GM10248 (cell line): ENCODE data around the gene ISG15.

Experiments
- CTCF ChIA-PET: fragments of 300-600 bp; sonication (Branson Sonifier 250); formaldehyde crosslinking; extraction: SDS; loops from one replicate; lab custom pipeline; 2021; ENCODE audit warnings: antibody characterized with exemption; lab: Yijun Ruan, JAX
- POLR2A ChIA-PET: fragments of 350-650 bp; sonication (Branson Sonifier 250); formaldehyde crosslinking; extraction: SDS; loops from one replicate; lab custom pipeline; 2020; ENCODE audit warnings: antibody characterized with exemption; lab: Yijun Ruan, JAX
- DNase-seq: peaks from one replicate; pipeline ENCODE4 v3.0.0; 2012; ENCODE audit errors: extremely low spot score
- TF ChIP-seq, protein P1 (sequence below): IDR thresholded peaks from 2 replicates; pipeline ENCODE4 v1.5.1; 2012; ENCODE audit warnings: mild to moderate bottlenecking, low read depth; ENCODE audit errors: extremely low read depth, missing control alignments, control extremely low read depth

The ISG15 gene

GRCh38 chr1:1050577-1051052 lies 37.3 kb downstream of the ISG15 start:
- peak; percentile 71 for DNase-seq
- ChIA-PET POLR2A (no interaction called here), CTCF (interaction anchor here (1.2 to 1.4 kb wide), 2 partner anchors 10 to 13 kb away, joined by 3 to 6 read pairs; no protein-coding TSS in a partner anchor)
- TF ChIP-seq, protein P1, sequence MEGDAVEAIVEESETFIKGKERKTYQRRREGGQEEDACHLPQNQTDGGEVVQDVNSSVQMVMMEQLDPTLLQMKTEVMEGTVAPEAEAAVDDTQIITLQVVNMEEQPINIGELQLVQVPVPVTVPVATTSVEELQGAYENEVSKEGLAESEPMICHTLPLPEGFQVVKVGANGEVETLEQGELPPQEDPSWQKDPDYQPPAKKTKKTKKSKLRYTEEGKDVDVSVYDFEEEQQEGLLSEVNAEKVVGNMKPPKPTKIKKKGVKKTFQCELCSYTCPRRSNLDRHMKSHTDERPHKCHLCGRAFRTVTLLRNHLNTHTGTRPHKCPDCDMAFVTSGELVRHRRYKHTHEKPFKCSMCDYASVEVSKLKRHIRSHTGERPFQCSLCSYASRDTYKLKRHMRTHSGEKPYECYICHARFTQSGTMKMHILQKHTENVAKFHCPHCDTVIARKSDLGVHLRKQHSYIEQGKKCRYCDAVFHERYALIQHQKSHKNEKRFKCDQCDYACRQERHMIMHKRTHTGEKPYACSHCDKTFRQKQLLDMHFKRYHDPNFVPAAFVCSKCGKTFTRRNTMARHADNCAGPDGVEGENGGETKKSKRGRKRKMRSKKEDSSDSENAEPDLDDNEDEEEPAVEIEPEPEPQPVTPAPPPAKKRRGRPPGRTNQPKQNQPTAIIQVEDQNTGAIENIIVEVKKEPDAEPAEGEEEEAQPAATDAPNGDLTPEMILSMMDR, result no peak

- TF ChIP-seq, protein P1, result no peak
- ChIA-PET POLR2A (no interaction called here), CTCF (interaction anchor here (1.2 to 1.4 kb wide), 2 partner anchors 9 to 13 kb away, joined by 3 to 6 read pairs; no protein-coding TSS in a partner anchor)
- no peak for DNase-seq
These were observed 38.0 kb downstream of the ISG15 start for GRCh38 chr1:1051127-1051810.

DNA sequence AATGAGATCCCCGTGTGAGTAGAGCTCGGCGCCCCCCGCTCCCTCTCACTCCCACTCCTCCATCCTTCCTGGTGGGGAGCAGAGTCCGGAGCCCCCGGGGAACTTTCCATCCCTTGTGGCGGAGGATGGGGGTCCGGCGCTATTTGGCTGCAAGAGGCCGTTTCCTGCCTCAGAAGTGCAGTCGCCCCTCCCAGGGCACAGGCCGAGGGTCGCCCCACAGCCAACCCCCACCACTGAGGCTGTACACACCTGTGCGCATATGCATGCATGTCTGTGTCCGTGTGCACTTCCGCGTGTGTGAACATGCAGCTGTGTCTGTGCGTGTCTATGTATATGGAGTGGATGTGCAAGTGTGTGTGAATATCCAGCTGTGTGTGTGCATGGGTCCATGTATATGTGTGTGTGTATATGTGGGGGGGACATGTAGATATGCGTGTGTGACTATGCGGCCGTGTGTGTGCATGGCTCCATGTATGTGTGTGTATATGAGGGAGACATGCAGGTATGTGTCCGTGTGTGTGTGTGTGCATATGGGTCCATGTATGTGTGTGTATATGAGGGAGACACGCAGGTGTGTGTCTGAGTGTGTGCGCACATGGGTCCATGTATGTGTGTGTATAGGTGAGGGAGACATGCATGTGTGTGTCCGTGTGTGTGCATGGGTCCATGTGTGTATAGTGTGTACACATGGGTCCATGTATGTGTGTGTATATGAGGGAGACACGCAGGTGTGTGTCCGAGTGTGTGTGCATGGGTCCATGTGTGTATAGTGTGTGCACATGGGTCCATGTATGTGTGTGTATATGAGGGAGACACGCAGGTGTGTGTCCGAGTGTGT lies 38.9 kb downstream of the ISG15 start:
- ChIA-PET CTCF (no interaction called here), POLR2A (no interaction called here)
- TF ChIP-seq, protein P1, result no peak
- DNase-seq, result no peak

DNA sequence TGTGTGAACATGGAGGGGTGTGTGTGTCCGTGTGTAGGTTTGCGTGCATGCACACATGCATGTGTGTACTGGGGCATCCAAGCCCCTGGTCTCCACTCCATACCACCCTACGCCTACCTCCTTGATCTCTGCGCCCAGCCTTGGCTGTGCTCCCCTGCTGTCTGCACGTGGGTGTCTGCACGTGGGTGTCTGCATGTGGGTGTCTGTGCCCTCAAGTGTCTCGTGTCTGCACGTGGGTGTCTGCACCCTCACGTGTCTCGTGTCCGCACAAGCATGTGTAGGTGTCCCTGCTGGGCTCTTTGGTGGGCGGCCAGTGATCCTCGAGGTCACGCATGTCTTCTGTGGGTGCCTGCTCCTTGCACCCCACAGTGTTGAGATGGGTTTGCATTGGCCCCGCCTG lies 39.7 kb downstream of the ISG15 start:
- ChIA-PET POLR2A (no interaction called here), CTCF (no interaction called here)
- DNase-seq, result no peak
- TF ChIP-seq, protein P1, result no peak

DNA sequence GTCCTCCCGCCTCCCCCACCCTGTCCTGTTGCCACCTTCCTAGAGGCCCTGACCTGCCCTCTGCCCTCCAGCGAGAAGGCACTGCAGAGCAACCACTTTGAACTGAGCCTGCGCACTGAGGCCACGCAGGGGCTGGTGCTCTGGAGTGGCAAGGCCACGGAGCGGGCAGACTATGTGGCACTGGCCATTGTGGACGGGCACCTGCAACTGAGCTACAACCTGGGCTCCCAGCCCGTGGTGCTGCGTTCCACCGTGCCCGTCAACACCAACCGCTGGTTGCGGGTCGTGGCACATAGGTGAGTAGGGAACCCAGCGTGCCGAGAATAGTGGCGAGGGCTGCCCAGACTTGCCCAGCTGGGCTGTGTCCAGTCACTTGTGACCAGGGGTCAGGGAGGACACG lies 40.4 kb downstream of the ISG15 start:
- POLR2A ChIA-PET, result no interaction called here
- TF ChIP-seq, protein P1, result no peak
- CTCF ChIA-PET, result interaction anchor here (2.5 kb wide), 1 partner anchor 10 kb away, joined by 14 read pairs; no protein-coding TSS in a partner anchor

DNA sequence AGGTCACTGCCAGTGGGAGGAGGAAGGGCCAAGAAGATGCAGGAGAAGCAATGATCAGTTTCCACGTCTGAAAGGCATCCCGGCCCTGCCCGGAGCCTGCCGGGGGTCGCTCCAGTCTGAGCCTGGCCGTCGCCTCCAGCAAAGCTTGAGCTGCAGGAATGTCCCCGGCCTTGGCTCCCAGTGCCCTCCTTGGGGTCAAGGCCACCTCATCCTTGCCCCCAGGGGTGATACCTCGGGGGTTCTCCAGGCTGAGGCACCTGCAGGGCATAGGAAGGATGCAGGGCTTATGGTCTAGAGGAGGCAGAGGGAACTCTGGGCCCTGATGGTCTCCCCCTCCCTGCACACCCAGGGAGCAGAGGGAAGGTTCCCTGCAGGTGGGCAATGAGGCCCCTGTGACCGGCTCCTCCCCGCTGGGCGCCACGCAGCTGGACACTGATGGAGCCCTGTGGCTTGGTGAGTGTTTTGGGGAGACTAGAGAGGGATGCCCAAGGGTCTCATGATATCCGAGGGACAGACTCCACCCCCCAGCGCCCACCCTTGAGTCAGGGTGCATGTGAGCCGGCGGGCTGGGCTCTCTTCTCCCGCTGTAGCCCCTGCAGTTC lies 40.9 kb downstream of the ISG15 start:
- POLR2A ChIA-PET, result no interaction called here
- CTCF ChIA-PET, result interaction anchor here (2.5 kb wide), 1 partner anchor 9 kb away, joined by 14 read pairs; no protein-coding TSS in a partner anchor
- no peak for DNase-seq
- TF ChIP-seq, protein P1, result no peak

More for the DNA sequence above, 40.4 kb downstream of the ISG15 start:
- no peak for DNase-seq
